Fibroblast of mammary gland (primary cell): ENCODE results near the gene LCLAT1.

Experiments
- DNase-seq: peaks from one replicate; pipeline ENCODE4 v3.0.0-alpha.2; 2010; ENCODE audit warnings: low read depth
- H3K4me3 ChIP-seq: 2 replicates; pipeline ENCODE4 v1.5.1; 2011; ENCODE audit warnings: low read depth, mild to moderate bottlenecking, low read length, moderate library complexity; ENCODE audit not compliant: control insufficient read depth
- TF ChIP-seq, protein P1 (sequence below): conservative IDR thresholded peaks from 2 replicates; pipeline ENCODE4 v1.5.1; 2011; ENCODE audit warnings: low read depth, low read length, inconsistent platforms; ENCODE audit not compliant: control insufficient read depth, insufficient read depth

Gene LCLAT1

DNA sequence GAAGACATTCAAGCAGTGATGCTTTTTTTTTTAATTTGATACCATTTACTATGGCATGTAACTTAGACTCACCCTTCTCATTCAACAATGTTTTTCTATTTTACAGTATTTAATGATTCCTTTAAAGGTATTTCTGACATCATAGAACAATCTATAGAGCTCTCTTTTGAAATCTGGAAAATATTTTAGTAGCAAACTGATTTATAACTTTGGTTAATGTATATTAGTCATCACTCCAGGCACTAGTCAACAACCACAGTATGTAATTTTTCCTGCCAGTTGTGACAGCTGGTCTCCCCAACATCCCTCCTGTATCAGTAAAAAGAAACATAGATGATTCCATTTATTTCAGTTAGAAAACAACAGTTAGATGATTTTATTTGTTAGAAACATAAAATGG is 122.9 kb downstream of the LCLAT1 start:
- no peak overlapping the region for H3K4me3 ChIP-seq
- TF ChIP-seq, protein P1, sequence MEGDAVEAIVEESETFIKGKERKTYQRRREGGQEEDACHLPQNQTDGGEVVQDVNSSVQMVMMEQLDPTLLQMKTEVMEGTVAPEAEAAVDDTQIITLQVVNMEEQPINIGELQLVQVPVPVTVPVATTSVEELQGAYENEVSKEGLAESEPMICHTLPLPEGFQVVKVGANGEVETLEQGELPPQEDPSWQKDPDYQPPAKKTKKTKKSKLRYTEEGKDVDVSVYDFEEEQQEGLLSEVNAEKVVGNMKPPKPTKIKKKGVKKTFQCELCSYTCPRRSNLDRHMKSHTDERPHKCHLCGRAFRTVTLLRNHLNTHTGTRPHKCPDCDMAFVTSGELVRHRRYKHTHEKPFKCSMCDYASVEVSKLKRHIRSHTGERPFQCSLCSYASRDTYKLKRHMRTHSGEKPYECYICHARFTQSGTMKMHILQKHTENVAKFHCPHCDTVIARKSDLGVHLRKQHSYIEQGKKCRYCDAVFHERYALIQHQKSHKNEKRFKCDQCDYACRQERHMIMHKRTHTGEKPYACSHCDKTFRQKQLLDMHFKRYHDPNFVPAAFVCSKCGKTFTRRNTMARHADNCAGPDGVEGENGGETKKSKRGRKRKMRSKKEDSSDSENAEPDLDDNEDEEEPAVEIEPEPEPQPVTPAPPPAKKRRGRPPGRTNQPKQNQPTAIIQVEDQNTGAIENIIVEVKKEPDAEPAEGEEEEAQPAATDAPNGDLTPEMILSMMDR: no peak
- peak; percentile 51 for DNase-seq

DNA sequence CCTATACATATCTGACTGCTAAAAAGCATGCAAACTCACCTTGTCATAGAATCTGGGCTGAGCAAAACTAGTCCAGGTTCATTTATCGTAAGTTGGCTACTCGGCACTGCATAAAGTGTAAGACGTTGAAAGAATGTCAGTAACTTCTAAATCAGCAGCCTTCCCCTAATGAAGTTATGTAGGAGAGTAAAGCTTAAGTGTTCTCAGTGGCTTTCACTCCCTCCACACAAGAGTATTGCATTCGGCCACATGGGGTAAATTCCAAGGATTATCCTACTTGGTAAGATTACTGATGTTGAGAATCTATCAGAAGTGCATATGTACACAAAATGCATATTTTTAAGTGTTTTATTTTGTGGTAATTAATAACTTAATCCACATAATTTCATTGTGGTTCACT is 130.1 kb downstream of the LCLAT1 start:
- no peak for DNase-seq
- no peak overlapping the region for H3K4me3 ChIP-seq
- TF ChIP-seq, protein P1: no peak

DNA sequence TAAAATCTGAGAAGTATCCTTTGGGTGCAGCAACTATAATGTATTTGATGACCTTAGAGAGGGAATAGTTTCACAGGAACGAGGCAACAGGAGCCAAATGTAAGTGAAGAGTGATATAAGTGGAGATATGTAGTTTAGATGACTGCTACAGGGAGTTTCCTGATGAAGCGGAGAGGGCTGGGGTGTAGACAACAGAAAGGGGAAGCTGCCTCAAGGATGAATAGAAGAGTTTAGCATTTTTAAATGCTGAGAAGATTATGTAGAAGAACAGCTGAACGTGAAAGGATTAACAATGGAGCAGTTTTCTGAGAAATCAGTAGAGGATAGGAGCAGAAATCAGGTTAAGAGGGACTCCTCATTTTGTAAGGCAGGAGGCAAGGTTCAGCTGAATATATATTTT is 133.3 kb downstream of the LCLAT1 start:
- TF ChIP-seq, protein P1: no peak
- no peak for DNase-seq
- H3K4me3 ChIP-seq: no peak overlapping the region

DNA sequence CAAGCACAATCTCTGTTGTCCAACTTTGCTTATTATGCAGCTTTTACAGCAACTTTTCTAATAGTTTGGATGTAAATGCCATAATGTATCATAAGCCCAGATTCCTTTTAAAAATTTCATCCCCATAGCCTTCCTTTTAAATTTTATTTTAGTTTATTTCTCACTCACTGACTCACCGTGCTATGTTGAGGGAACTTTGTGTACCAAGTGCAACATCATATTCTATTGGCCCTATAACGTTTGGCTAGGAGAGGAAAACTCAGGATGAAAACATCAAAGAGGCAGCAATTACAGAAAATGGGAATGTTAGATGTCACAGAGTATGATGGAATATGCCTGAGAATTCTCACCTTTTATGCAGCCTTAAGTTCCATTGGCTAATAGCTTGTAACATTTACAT is 135.5 kb downstream of the LCLAT1 start:
- no peak overlapping the region for H3K4me3 ChIP-seq
- TF ChIP-seq, protein P1: no peak
- DNase-seq: no peak

DNA sequence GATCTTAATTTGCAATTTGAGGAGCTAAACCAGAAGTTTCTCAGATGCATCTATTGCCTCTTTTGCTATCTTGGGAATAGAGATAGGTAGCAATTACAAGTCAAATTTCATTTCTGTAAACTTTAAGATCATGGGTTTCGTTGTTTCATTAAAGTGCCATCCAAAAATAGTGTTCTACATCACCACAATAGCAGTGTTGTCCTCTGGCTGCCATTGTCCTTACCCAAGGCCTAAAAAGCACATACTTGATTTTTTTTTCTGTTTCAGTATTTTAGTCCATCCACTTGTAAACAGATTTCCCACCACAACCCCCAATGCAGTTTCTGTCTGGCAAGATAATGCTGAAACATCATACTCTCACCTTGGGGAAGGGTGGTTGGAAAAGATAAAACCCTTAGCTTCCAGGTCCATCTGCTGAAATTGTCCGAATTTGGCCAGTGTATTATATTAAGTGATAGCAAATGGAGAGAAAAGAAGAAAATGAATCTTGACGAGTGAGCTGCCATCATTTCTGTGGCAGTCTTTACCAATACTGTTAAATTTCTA is 136.2 kb downstream of the LCLAT1 start:
- H3K4me3 ChIP-seq: no peak overlapping the region
- TF ChIP-seq, protein P1: no peak
- no peak for DNase-seq

DNA sequence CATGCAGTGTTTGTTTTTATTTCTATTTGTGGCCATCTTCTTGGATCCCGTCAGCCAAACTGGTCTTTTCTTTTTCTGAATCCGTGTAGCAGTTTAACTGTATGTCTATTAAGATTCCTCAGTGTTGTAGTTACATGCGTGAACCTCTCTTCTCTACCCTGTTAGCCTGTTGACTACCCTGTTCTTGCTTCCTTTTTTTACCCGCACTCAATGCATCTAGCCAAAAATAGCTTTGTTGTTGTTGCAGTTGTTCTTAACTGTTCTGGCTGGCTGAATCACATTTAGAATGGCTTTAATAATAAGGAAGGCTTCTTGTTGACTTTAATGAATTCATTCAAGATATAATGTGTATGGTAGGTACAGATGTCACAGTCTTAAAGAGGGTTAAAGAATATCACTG is 137.1 kb downstream of the LCLAT1 start:
- H3K4me3 ChIP-seq: no peak overlapping the region
- no peak for DNase-seq
- TF ChIP-seq, protein P1: no peak

DNA sequence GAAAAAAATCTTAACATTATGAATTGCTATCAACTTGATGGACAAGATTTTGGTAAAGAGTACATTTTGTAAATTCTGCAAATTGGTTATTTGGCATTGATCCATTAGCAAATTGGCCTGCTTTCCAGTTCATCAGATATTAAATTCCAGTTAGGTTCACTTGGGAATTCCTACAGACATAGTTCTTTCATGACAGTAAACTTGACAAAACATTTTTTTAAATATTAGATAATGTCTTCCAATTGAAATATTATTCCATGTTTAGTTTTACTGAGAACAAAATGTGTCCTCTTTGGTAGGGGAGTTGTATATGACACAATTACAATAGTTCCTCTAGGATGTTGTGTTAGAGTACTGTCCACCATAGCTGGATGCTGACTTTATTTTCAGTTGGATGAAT is 141.9 kb downstream of the LCLAT1 start:
- TF ChIP-seq, protein P1: no peak
- no peak overlapping the region for H3K4me3 ChIP-seq
- no peak for DNase-seq
